Fibroblast of pulmonary artery (primary cell): ENCODE data around the gene ZFR2.
"Not testable (repeated sequence)": the region's sequence is repeated elsewhere in the genome, so short reads cannot be mapped to it uniquely, and the experiment has no call there.

Experiments used
- DNase-seq: peaks from one replicate; pipeline ENCODE4 v3.0.0-alpha.2; 2010; ENCODE audit warnings: low read depth
- H3K4me3 ChIP-seq: replicated peaks from 2 replicates; pipeline ENCODE4 v1.5.1; 2011; ENCODE audit warnings: low read depth, mild to moderate bottlenecking, control low read depth, low read length, moderate library complexity
- TF ChIP-seq, protein P1 (sequence below): IDR thresholded peaks from 2 replicates; pipeline ENCODE4 v1.5.1; 2011; ENCODE audit warnings: mild to moderate bottlenecking, control low read depth, low read length, inconsistent platforms; ENCODE audit errors: missing control alignments

ZFR2 gene

DNA sequence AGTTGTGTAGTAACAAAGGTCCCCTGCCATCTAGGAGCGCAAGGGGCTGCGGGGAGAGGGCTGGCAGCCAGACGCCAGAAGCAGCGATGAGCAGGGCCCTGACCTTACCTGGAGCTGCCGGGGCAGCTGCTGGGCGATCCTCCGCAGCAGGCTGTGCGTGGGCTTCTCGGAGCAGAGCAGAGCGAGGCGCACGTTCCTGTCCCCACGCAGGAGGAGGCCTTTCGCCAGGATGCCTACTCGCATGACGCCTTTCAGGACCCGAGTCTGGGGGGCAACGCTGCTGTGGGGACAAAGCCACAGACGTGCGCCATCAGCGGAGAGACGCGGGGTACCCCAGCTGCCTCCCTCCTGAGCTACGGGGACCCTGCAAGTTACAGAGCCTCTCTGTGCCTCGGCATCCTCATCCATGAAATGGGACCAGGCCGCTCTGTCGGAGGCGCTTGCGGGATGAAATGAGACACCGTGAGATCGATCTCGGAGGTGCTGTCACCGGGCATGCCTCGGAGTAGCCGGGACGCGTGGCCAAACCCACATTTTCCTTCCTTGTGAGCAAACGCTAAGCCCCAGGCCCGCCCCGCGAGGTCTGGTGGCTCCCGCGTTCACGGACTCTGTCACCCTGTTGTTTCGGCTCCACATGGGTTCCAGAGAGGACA lies 52.1 kb downstream of the ZFR2 start:
- no peak overlapping the region for H3K4me3 ChIP-seq
- DNase-seq, result no peak
- TF ChIP-seq, protein P1, sequence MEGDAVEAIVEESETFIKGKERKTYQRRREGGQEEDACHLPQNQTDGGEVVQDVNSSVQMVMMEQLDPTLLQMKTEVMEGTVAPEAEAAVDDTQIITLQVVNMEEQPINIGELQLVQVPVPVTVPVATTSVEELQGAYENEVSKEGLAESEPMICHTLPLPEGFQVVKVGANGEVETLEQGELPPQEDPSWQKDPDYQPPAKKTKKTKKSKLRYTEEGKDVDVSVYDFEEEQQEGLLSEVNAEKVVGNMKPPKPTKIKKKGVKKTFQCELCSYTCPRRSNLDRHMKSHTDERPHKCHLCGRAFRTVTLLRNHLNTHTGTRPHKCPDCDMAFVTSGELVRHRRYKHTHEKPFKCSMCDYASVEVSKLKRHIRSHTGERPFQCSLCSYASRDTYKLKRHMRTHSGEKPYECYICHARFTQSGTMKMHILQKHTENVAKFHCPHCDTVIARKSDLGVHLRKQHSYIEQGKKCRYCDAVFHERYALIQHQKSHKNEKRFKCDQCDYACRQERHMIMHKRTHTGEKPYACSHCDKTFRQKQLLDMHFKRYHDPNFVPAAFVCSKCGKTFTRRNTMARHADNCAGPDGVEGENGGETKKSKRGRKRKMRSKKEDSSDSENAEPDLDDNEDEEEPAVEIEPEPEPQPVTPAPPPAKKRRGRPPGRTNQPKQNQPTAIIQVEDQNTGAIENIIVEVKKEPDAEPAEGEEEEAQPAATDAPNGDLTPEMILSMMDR, result no peak

DNA sequence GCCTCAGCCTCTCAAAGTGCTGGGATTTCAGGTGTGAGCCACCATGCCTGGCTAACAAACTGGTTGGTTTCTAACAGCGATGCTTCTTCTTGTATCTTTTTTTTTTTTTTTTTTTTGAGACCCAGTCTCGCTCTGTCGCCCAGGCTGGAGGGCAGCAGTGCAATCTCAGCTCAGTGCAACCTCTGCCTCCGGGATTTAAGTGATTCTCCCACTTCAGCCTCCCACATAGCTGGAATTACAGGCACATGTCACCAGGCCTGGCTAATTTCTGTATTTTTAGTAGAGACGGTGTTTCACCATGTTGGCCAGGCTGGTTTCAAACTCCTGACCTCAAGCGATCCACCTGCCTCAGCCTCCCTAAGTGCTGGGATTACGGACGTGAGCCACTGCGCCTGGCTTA lies 52.7 kb downstream of the ZFR2 start:
- H3K4me3 ChIP-seq, DNase-seq: not testable (repeated sequence)

DNA sequence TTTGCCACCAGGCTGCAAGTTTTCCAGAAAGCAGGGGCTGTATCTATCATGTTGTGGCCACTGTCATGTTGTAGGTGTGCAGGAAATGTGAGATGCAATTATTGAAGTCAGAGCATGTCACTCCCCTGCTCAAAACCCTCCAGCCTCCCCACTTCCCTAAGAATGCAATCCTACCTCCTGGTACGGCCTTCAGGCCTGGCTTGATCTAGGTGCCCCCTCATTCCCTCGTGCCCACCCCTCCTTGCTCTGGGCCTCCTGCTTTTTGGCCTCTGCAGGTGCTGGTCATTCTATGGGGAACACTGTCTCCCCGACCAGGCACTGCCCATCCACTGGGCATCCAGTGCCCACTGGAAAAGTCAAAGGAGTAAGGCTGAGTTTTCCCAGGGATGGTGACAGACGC lies 54.2 kb downstream of the ZFR2 start:
- DNase-seq, result no peak
- H3K4me3 ChIP-seq, result no peak overlapping the region
- TF ChIP-seq, protein P1, result no peak

DNA sequence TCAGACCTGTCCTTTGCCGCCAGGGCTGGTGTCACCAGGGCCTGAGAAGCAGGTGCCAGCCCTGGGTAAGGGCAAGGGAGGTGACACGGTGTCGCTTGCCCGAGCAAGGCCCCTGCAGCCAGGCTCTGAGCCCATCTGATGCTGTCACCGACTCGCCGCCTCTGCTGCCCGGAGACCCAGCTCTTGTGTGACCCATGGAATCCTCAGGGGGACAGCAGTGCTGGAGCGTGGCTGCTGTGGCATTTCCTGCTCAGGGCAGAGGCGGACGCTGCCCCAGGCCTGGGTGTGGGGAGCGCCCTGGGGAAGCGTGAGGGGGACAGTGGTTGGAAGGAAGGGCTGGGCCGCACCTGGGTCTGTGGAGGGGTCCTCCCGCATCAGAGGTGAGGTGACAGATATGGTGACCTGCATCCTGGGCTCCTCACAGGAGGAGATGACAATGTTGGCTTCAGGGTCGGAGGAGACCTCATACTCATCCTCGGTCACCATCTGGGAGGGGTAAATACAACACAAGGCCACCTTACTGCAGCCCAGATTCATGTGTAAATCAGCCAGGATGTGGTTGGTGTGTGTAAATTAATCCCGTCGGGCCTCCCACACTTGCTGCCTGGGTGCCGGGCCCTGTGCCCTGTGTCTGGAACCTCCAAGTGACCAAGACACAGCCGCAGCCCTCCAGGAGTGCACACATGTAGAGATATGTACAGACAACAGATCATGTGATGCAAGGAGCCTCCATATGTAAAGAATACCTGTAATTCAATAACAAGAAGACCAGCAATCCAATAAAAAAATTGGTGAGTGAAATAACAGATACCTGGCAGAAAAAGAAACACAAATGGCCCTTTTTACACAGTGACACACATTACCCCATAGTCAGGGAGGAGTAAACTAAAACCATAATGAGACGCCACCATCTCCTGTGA lies 55.1 kb downstream of the ZFR2 start:
- TF ChIP-seq, protein P1, result no peak
- H3K4me3 ChIP-seq, result no peak overlapping the region
- no peak for DNase-seq

DNA sequence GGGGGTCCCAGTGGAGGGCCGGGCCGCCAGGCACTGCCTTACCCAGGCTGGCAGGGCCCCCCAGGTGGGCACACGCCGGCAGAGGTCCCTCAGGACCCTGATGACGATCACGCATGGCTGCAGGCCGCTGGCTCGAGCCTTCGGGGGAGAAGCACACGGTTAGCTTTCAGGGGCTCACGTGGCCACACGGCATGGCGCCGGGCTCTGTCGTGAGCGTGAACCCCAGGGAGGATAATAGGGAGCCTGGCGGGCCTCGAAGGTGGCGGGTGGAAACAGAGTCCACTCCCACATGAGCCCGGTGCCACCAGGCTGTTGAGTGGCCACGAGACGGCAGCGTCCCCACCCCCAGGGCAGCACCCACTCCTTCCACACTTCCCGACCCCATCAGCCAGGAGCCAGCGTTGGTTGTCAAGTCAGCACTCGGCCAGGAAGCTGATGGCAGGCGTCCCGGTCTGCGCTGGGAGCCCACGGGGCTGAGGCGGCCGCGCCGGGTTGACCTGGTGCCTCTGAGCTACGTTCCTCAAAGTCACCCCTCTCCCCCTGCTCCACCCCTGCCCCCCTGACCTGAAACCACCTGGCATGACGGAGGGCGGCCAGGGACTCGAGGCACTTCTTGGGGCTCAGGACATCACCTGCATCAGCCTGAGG lies 58.0 kb downstream of the ZFR2 start:
- TF ChIP-seq, protein P1, result no peak
- H3K4me3 ChIP-seq, result no peak overlapping the region
- no peak for DNase-seq

DNA sequence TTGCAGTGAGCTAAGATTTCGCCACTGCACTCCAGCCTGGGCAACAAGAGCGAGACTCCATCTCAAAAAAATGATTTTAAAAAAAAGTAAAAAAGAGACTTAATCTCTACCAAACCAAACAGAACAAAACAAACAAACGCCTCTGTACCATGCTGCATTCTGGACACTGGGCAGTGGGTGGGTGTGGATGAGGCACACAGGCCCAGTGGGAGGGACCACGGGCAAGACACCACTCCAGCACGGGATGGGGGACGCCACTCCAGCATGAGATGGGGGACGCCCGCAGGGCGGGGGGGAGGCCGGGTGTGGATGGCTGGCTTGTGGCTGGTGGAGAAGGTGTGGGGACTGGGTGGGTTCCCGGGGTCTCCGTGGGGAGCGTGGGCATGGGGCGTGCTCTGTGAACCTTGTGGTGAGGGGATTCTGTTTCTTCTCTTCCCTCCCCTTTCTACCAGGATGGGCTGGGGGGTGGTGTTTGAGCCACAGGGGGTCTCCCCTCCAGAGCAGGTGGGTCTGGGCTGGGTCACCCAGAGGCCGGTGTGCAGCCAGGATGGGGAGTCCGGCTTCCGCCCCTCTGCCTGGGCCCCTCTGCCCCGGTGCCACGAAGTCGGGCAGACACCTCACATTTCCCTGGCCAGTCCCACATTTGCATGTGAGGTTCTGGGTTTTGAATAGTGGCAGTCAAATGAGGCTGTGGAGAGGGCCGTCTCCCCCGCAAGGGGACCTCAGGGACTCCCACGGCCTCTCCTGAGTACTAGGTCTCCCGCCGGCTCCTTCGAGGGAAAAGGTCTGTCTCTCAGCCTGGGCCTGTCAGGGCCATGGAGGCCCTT lies 58.7 kb downstream of the ZFR2 start:
- TF ChIP-seq, protein P1, result no peak
- no peak for DNase-seq

More for the DNA sequence above, 58.7 kb downstream of the ZFR2 start:
- H3K4me3 ChIP-seq, result no peak overlapping the region
